IMR-90 (cell line): Measurements from ENCODE around the gene IGDCC3.

Experiments
- BHLHE40 ChIP-seq: fragments of 150-350 bp; IDR thresholded peaks from 2 replicates; pipeline ENCODE4 v1.6.1; 2016; ENCODE audit warnings: mild to moderate bottlenecking, low read depth, low read length
- CEBPB ChIP-seq: IDR thresholded peaks from 2 replicates; pipeline ENCODE4 v1.6.1; 2012; ENCODE audit warnings: low read depth, low read length, improper control_type of control experiment
- CTCF ChIP-seq: conservative IDR thresholded peaks from 2 replicates; pipeline ENCODE4 v1.5.1; 2012; ENCODE audit warnings: mild to moderate bottlenecking, low read depth, low read length, improper control_type of control experiment
- FOS ChIP-seq: fragments of 150-350 bp; IDR thresholded peaks from 2 replicates; pipeline ENCODE4 v1.6.1; 2016; ENCODE audit warnings: low read depth, low read length
- MAZ ChIP-seq: IDR thresholded peaks from 2 replicates; pipeline ENCODE4 v1.6.1; 2012; ENCODE audit warnings: low read depth, mild to moderate bottlenecking, low read length, improper control_type of control experiment, moderate library complexity, borderline replicate concordance
- MXI1 ChIP-seq: IDR thresholded peaks from 2 replicates; pipeline ENCODE4 v1.6.1; 2012; ENCODE audit warnings: low read depth, mild to moderate bottlenecking, low read length, moderate library complexity, borderline replicate concordance
- POLR2A ChIP-seq: IDR thresholded peaks from 2 replicates; pipeline ENCODE4 v1.6.1; 2012; ENCODE audit warnings: mild to moderate bottlenecking, low read depth, low read length
- RCOR1 ChIP-seq: IDR thresholded peaks from 2 replicates; pipeline ENCODE4 v1.6.1; 2012; ENCODE audit warnings: mild to moderate bottlenecking, low read length, improper control_type of control experiment; ENCODE audit not compliant: insufficient replicate concordance
- RFX5 ChIP-seq: IDR thresholded peaks from 2 replicates; pipeline ENCODE4 v1.8.0; 2012; ENCODE audit warnings: low read depth, mild to moderate bottlenecking, low read length, moderate library complexity
- SMC3 ChIP-seq: fragments of 150-350 bp; IDR thresholded peaks from 2 replicates; pipeline ENCODE4 v1.6.1; 2016; ENCODE audit warnings: low read depth, mild to moderate bottlenecking, antibody characterized with exemption, low read length, moderate library complexity
- USF2 ChIP-seq: fragments of 150-350 bp; IDR thresholded peaks from 2 replicates; pipeline ENCODE4 v1.6.1; 2017; ENCODE audit warnings: mild to moderate bottlenecking, antibody characterized with exemption, low read length, low read depth

GRCh38 chr15:65290228-65290627, 87.6 kb downstream of the IGDCC3 start:
- TF ChIP-seq CEBPB, result no peak
- no peak for TF ChIP-seq USF2
- no peak for TF ChIP-seq POLR2A
- TF ChIP-seq CTCF, result no peak
- TF ChIP-seq RCOR1, result no peak
- TF ChIP-seq RFX5, result no peak
- no peak for TF ChIP-seq BHLHE40
- TF ChIP-seq MAZ, result no peak
- TF ChIP-seq FOS, result no peak
- TF ChIP-seq MXI1, result no peak
- no peak for TF ChIP-seq SMC3
